OCI-LY7 (cell line): ENCODE data around the gene KCNMA1. TPM values are rescaled to one million over a fixed set of nuclear protein-coding genes. Genes with fewer than 3 reads are reported as not detected.

Source experiments
- BruUV-seq: library from RNA; stranded (reverse); fragments of 400-500 nt; replicated peaks from 2 replicates; lab custom pipeline; 2021; lab: Mats Ljungman, UMichigan
- CTCF ChIA-PET: fragments of 300-600 bp; sonication (Branson Sonifier 250); formaldehyde crosslinking; loops from one replicate; lab custom pipeline; 2022; ENCODE audit warnings: antibody characterized with exemption; ENCODE audit not compliant: unreplicated experiment; lab: Charles Lee
- POLR2A ChIA-PET: fragments of 300-600 bp; sonication (Branson Sonifier 250); formaldehyde crosslinking; loops from one replicate; lab custom pipeline; 2022; ENCODE audit warnings: antibody characterized with exemption; lab: Charles Lee
- DNase-seq: peaks from one replicate; pipeline ENCODE4 v3.0.0-alpha.2; 2015; ENCODE audit warnings: low spot score
- H2AFZ ChIP-seq: fragments of 200-600 bp; sonication (generic), shearing (Covaris generic); 2 replicates; pipeline ENCODE4 v1.6.1; 2014; ENCODE audit warnings: mild to moderate bottlenecking, antibody characterized with exemption, low read length, moderate library complexity
- H3K27ac ChIP-seq: fragments of 200-600 bp; sonication (generic); 2 replicates; pipeline ENCODE4 v1.5.1; 2014; ENCODE audit warnings: mixed run types, low read depth, mild to moderate bottlenecking, moderate library complexity, low read length, inconsistent platforms; ENCODE audit not compliant: poor library complexity, severe bottlenecking
- H3K36me3 ChIP-seq: fragments of 200-600 bp; sonication (generic); 2 replicates; pipeline ENCODE4 v1.6.1; 2014; ENCODE audit warnings: mild to moderate bottlenecking, antibody characterized with exemption, low read length, moderate library complexity, mixed read lengths; ENCODE audit not compliant: insufficient read depth
- H3K4me1 ChIP-seq: fragments of 200-600 bp; sonication (generic); 2 replicates; pipeline ENCODE4 v1.5.1; 2014; ENCODE audit warnings: mild to moderate bottlenecking, low read length; ENCODE audit not compliant: insufficient read depth, poor library complexity, severe bottlenecking
- H3K4me2 ChIP-seq: fragments of 200-600 bp; sonication (generic); 2 replicates; pipeline ENCODE4 v1.6.1; 2014; ENCODE audit warnings: mild to moderate bottlenecking, low read length
- H3K4me3 ChIP-seq: fragments of 200-600 bp; sonication (generic); 2 replicates; pipeline ENCODE4 v1.5.1; 2014; ENCODE audit warnings: mild to moderate bottlenecking, low read depth, low read length; ENCODE audit not compliant: poor library complexity, severe bottlenecking
- H3K79me2 ChIP-seq: fragments of 200-600 bp; sonication (generic); 2 replicates; pipeline ENCODE4 v1.6.1; 2016; ENCODE audit warnings: low read depth, mild to moderate bottlenecking, low read length, moderate library complexity, mixed read lengths; ENCODE audit not compliant: insufficient read depth
- H3K9me2 ChIP-seq: fragments of 200-600 bp; sonication (generic); 2 replicates; pipeline ENCODE4 v1.6.1; 2016; ENCODE audit warnings: mild to moderate bottlenecking, low read length, mixed read lengths; ENCODE audit not compliant: insufficient read depth
- H3K9me3 ChIP-seq: fragments of 200-600 bp; sonication (generic); 2 replicates; pipeline ENCODE4 v1.6.1; 2014; ENCODE audit warnings: mild to moderate bottlenecking, mixed run types, low read length, mixed read lengths
- H4K20me1 ChIP-seq: fragments of 200-600 bp; sonication (generic); 2 replicates; pipeline ENCODE4 v1.6.1; 2014; ENCODE audit warnings: mild to moderate bottlenecking, antibody characterized with exemption, low read length, moderate library complexity, mixed read lengths; ENCODE audit not compliant: insufficient read depth
- EZH2phosphoT487 ChIP-seq: fragments of 200-600 bp; sonication (generic); IDR thresholded peaks from 2 replicates; pipeline ENCODE4 v1.6.1; 2018; ENCODE audit warnings: low read depth, borderline replicate concordance, mild to moderate bottlenecking, mixed run types, antibody characterized with exemption, low read length, moderate library complexity, mixed read lengths
- intact Hi-C: fragments of 100-400 bp; cut with micrococcal nuclease; formaldehyde crosslinking; loops from one replicate; pipeline ENCODE4 v1.10.0; 2022; ENCODE audit not compliant: unreplicated experiment
- total RNA-seq, 2 experiments: library from RNA; depleted of rRNA in 1 of 2; stranded (reverse); fragments of >200 nt in 1 of 2; shearing (Covaris generic) in 1 of 2; gene quantifications; 2 replicates each; pipeline ENCODE4 v1.2.3, GENCODE V29; 2014 to 2022
- TF ChIP-seq, protein P1 (sequence below): fragments of 200-600 bp; sonication (generic); conservative IDR thresholded peaks from 2 replicates; pipeline ENCODE4 v1.5.1; 2014; ENCODE audit warnings: mild to moderate bottlenecking, antibody characterized with exemption, low read length, moderate library complexity, mixed read lengths

KCNMA1 gene
- total RNA-seq, 2 experiments from 2014 or later = not detected

DNA sequence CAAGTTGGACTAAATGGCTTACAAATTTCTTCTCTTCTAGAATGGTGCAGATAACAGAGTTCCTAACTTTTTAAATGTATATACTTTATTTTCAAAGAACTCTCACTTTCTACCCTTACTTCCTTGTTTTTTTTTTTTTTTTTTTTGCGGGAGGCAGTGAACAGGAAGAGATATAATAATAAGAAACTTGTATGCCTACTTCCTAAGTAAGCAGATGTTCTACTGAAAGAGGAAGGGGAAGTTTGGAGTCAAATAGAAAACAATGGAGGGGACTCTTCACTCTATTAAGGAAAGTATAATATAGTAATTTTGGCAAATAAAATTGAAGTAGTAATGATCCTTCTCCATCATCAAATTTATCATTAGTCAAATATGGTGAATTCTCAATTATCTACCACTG lies 754.0 kb downstream of the KCNMA1 start:
- Histone ChIP-seq H3K4me3 (no peak overlapping the region), H3K9me3 (no peaks in the 10 kb centered on the region), H3K4me1 (no peaks in the 10 kb centered on the region), H4K20me1 (no peaks in the 10 kb centered on the region), H3K36me3 (no peaks in the 10 kb centered on the region), H3K4me2 (no peak overlapping the region; the same call in 1 of the 2 replicates), H2AFZ (no peak overlapping the region), H3K79me2 (no peaks in the 10 kb centered on the region), H3K27ac (no peak overlapping the region), H3K9me2 (no peaks in the 10 kb centered on the region)
- no peak for DNase-seq
- BruUV-seq = no TSS peak
- no peak for TF ChIP-seq EZH2phosphoT487
- TF ChIP-seq, protein P1, sequence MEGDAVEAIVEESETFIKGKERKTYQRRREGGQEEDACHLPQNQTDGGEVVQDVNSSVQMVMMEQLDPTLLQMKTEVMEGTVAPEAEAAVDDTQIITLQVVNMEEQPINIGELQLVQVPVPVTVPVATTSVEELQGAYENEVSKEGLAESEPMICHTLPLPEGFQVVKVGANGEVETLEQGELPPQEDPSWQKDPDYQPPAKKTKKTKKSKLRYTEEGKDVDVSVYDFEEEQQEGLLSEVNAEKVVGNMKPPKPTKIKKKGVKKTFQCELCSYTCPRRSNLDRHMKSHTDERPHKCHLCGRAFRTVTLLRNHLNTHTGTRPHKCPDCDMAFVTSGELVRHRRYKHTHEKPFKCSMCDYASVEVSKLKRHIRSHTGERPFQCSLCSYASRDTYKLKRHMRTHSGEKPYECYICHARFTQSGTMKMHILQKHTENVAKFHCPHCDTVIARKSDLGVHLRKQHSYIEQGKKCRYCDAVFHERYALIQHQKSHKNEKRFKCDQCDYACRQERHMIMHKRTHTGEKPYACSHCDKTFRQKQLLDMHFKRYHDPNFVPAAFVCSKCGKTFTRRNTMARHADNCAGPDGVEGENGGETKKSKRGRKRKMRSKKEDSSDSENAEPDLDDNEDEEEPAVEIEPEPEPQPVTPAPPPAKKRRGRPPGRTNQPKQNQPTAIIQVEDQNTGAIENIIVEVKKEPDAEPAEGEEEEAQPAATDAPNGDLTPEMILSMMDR = no peak
- CTCF ChIA-PET = no interaction called here
- intact Hi-C loops = no loop called here
- POLR2A ChIA-PET = no interaction called here

DNA sequence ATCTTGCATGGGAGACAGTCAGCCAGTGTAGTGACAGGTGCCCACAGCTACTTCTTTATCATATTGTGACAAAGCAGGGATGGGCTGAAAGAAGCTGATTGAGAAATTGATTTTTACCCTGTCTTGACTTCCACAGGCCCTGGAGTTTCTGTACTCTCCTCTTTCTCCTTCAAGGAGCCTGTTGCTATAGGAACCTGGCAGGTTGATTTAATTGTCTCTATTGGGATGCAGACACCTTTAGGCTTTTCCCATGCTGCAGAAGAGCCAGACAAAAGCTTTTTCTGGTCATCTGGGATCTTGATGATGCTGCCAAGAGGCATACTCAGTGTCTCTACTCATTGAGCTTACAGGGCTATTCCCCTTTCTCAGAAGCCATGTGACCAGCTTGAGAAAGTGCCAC lies 754.8 kb downstream of the KCNMA1 start:
- no peaks in the 10 kb centered on the region for H3K4me1 ChIP-seq
- no peak overlapping the region for H3K4me2 ChIP-seq
- no peak overlapping the region for H3K4me3 ChIP-seq
- H3K79me2 ChIP-seq = no peaks in the 10 kb centered on the region
- no peaks in the 10 kb centered on the region for H3K9me2 ChIP-seq
- no peak overlapping the region for H3K27ac ChIP-seq
- no peaks in the 10 kb centered on the region for H3K36me3 ChIP-seq
- POLR2A ChIA-PET = no interaction called here
- H2AFZ ChIP-seq = no peak overlapping the region
- BruUV-seq = no TSS peak
- H3K9me3 ChIP-seq = no peaks in the 10 kb centered on the region
- intact Hi-C loops = no loop called here
- DNase-seq = no peak
- CTCF ChIA-PET = no interaction called here
- TF ChIP-seq, protein P1 = no peak
- no peak for TF ChIP-seq EZH2phosphoT487
- H4K20me1 ChIP-seq = no peaks in the 10 kb centered on the region

DNA sequence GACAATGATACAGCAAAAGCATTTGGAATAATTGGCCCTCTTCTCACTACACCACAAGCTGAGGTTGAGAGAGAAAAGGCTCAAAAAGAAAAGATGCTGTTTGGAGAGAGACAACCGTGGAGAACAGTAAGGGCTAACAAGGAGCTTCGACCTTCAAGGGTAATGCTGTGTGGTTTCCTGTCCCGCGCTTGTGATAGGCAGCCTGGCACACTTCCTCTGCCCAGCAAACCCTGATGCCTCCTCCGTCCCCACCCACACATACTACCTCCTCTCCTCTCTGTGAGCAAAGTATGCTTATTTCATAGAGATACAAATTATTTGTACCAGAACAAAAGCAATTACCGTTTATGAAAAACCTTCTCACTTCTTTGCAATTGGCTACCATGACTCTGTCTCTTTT lies 755.4 kb downstream of the KCNMA1 start:
- DNase-seq = no peak
- Histone ChIP-seq H3K79me2 (no peaks in the 10 kb centered on the region), H3K36me3 (no peaks in the 10 kb centered on the region), H3K4me1 (no peaks in the 10 kb centered on the region), H3K4me3 (no peak overlapping the region), H4K20me1 (no peaks in the 10 kb centered on the region), H3K4me2 (no peak overlapping the region), H3K9me3 (no peaks in the 10 kb centered on the region), H2AFZ (no peak overlapping the region), H3K9me2 (no peaks in the 10 kb centered on the region), H3K27ac (no peak overlapping the region)
- intact Hi-C loops = no loop called here
- TF ChIP-seq, protein P1 = no peak
- no peak for TF ChIP-seq EZH2phosphoT487
- POLR2A ChIA-PET = no interaction called here
- BruUV-seq = no TSS peak
- CTCF ChIA-PET = no interaction called here
